HAP-1 (cell line): ENCODE results near the gene LONP1.
"Not testable (repeated sequence)": the region's sequence is repeated elsewhere in the genome, so short reads cannot be mapped to it uniquely, and the experiment has no call there.

ENCODE experiments used
- DNase-seq, 2 experiments: peaks; one replicate each; pipeline ENCODE4 v3.0.0-alpha.2; 2016 to 2020; ENCODE audit warnings: low spot score in 2 of 2
- H3K27me3 ChIP-seq: fragments of 250-450 bp; sonication (Bioruptor Pico); 2 replicates; pipeline ENCODE4 v1.5.1; 2020; ENCODE audit warnings: low read depth, mild to moderate bottlenecking, moderate library complexity
- H3K36me3 ChIP-seq: fragments of 250-450 bp; sonication (Bioruptor Pico); replicated peaks from 2 replicates; pipeline ENCODE4 v1.5.1; 2020; ENCODE audit warnings: mild to moderate bottlenecking
- H3K4me1 ChIP-seq: fragments of 250-450 bp; sonication (Bioruptor Pico); 2 replicates; pipeline ENCODE4 v1.5.1; 2020; ENCODE audit warnings: mild to moderate bottlenecking
- H3K4me3 ChIP-seq: fragments of 250-450 bp; sonication (Bioruptor Pico); 2 replicates; pipeline ENCODE4 v1.5.1; 2020; ENCODE audit warnings: mild to moderate bottlenecking, moderate library complexity
- H3K9me3 ChIP-seq: fragments of 250-450 bp; sonication (Bioruptor Pico); 2 replicates; pipeline ENCODE4 v1.5.1; 2020; ENCODE audit warnings: mild to moderate bottlenecking, moderate library complexity
- in situ Hi-C: fragments of 300-500 bp; cut with MboI; formaldehyde crosslinking; loops from 3 replicates; pipeline ENCODE4 v1.14.3; 2020; ENCODE audit warnings: low sequenced_read_pairs, inconsistent platforms, mixed read lengths

LONP1 gene

GRCh38 chr19:5702053-5702410 lies 17.9 kb downstream of the LONP1 start:
- H3K27me3 ChIP-seq, in situ Hi-C loops, DNase-seq, H3K9me3 ChIP-seq, H3K4me3 ChIP-seq, H3K4me1 ChIP-seq: not testable (repeated sequence)
- peaks cover 79% of the 10 kb centered on the region for H3K36me3 ChIP-seq

- no peak overlapping the region for H3K4me3 ChIP-seq
- H3K27me3 ChIP-seq = no peaks in the 10 kb centered on the region
- peaks cover 79% of the 10 kb centered on the region for H3K36me3 ChIP-seq
- H3K4me1 ChIP-seq = no peaks in the 10 kb centered on the region
- H3K9me3 ChIP-seq = no peaks in the 10 kb centered on the region
- in situ Hi-C loops = no loop called here
- no peak for DNase-seq
Measured at GRCh38 chr19:5700455-5701092, 19.4 kb downstream of the LONP1 start.

GRCh38 chr19:5698635-5699422 lies 21.1 kb downstream of the LONP1 start:
- no peak overlapping the region for H3K4me3 ChIP-seq
- in situ Hi-C loops = no loop called here
- no peak for DNase-seq
- no peaks in the 10 kb centered on the region for H3K4me1 ChIP-seq
- H3K36me3 ChIP-seq = peaks cover 79% of the 10 kb centered on the region
- H3K27me3 ChIP-seq = no peaks in the 10 kb centered on the region
- no peaks in the 10 kb centered on the region for H3K9me3 ChIP-seq

GRCh38 chr19:5697890-5698634 lies 21.9 kb downstream of the LONP1 start:
- peaks cover 79% of the 10 kb centered on the region for H3K36me3 ChIP-seq
- in situ Hi-C loops = no loop called here
- DNase-seq = no peak
- no peaks in the 10 kb centered on the region for H3K9me3 ChIP-seq
- H3K4me3 ChIP-seq = no peak overlapping the region
- no peaks in the 10 kb centered on the region for H3K27me3 ChIP-seq
- no peaks in the 10 kb centered on the region for H3K4me1 ChIP-seq

GRCh38 chr19:5697022-5697889 lies 22.7 kb downstream of the LONP1 start:
- DNase-seq = no peak
- H3K27me3 ChIP-seq = no peaks in the 10 kb centered on the region
- in situ Hi-C loops = no loop called here
- H3K4me3 ChIP-seq = no peak overlapping the region
- H3K4me1 ChIP-seq = peaks cover 4% of the 10 kb centered on the region
- H3K9me3 ChIP-seq = no peaks in the 10 kb centered on the region
- H3K36me3 ChIP-seq = peaks cover 83% of the 10 kb centered on the region

- Histone ChIP-seq H3K9me3 (no peaks in the 10 kb centered on the region), H3K36me3 (peaks cover 92% of the 10 kb centered on the region), H3K27me3 (no peaks in the 10 kb centered on the region), H3K4me1 (peaks cover 7% of the 10 kb centered on the region), H3K4me3 (no peak overlapping the region)
- no peak for DNase-seq
- in situ Hi-C loops = no loop called here
Measured at GRCh38 chr19:5696196-5697021, 23.5 kb downstream of the LONP1 start.

- DNase-seq = no peak
- H3K4me3 ChIP-seq = no peak overlapping the region
- no peaks in the 10 kb centered on the region for H3K9me3 ChIP-seq
- peaks cover 92% of the 10 kb centered on the region for H3K36me3 ChIP-seq
- H3K27me3 ChIP-seq = no peaks in the 10 kb centered on the region
- in situ Hi-C loops = no loop called here
- H3K4me1 ChIP-seq = peaks cover 7% of the 10 kb centered on the region
Measured at GRCh38 chr19:5695649-5696195, 24.2 kb downstream of the LONP1 start.

- H3K27me3 ChIP-seq = no peaks in the 10 kb centered on the region
- in situ Hi-C loops = no loop called here
- H3K4me3 ChIP-seq = no peak overlapping the region
- H3K9me3 ChIP-seq = no peaks in the 10 kb centered on the region
- no peak for DNase-seq
- peaks cover 7% of the 10 kb centered on the region for H3K4me1 ChIP-seq
- peaks cover 91% of the 10 kb centered on the region for H3K36me3 ChIP-seq
Measured at GRCh38 chr19:5694956-5695648, 24.8 kb downstream of the LONP1 start.

GRCh38 chr19:5694167-5694955 lies 25.6 kb downstream of the LONP1 start:
- in situ Hi-C loops = no loop called here

GRCh38 chr19:5693195-5694166 lies 26.5 kb downstream of the LONP1 start:
- H3K4me3 ChIP-seq = no peak overlapping the region
- DNase-seq = no peak
- in situ Hi-C loops = no loop called here
- peaks cover 7% of the 10 kb centered on the region for H3K4me1 ChIP-seq
- no peaks in the 10 kb centered on the region for H3K9me3 ChIP-seq
- no peaks in the 10 kb centered on the region for H3K27me3 ChIP-seq
- H3K36me3 ChIP-seq = peaks cover 75% of the 10 kb centered on the region

More at GRCh38 chr19:5694167-5694955, 25.6 kb downstream of the LONP1 start:
- no peak overlapping the region for H3K4me3 ChIP-seq
- peaks cover 84% of the 10 kb centered on the region for H3K36me3 ChIP-seq
- H3K4me1 ChIP-seq = peaks cover 7% of the 10 kb centered on the region
- H3K27me3 ChIP-seq = no peaks in the 10 kb centered on the region
- H3K9me3 ChIP-seq = no peaks in the 10 kb centered on the region
- no peak for DNase-seq

GRCh38 chr19:5692723-5693194 lies 27.2 kb downstream of the LONP1 start:
- in situ Hi-C loops = no loop called here
- Histone ChIP-seq H3K4me3 (peak overlapping the region; percentile 98; the same call in 1 of the 2 replicates), H3K36me3 (peaks cover 70% of the 10 kb centered on the region), H3K27me3 (no peaks in the 10 kb centered on the region), H3K4me1 (peaks cover 7% of the 10 kb centered on the region), H3K9me3 (no peaks in the 10 kb centered on the region)
- no peak for DNase-seq
